Mucosa of rectum (tissue), 2 donors: Measurements from ENCODE around the gene LYPD3.

Experiments used
- H3K27ac ChIP-seq, 2 donors: one replicate each; pipeline ENCODE4 v1.7.0; 2013; ENCODE audit warnings: inconsistent platforms in 2 of 2, low read depth in 2 of 2, low read length in 2 of 2
- H3K27me3 ChIP-seq, 2 donors: one replicate each; pipeline ENCODE4 v1.7.0; 2013; ENCODE audit warnings: low read length in 2 of 2; ENCODE audit not compliant: control insufficient read depth in 2 of 2, insufficient read depth in 2 of 2
- H3K36me3 ChIP-seq, 2 donors: one replicate each; pipeline ENCODE4 v1.7.0; 2013; ENCODE audit warnings: low read length in 2 of 2; ENCODE audit not compliant: control insufficient read depth in 2 of 2, insufficient read depth in 2 of 2
- H3K4me1 ChIP-seq, 2 donors: one replicate each; pipeline ENCODE4 v1.7.0; 2013; ENCODE audit warnings: low read length in 2 of 2, mild to moderate bottlenecking in 1 of 2; ENCODE audit not compliant: control insufficient read depth in 2 of 2, insufficient read depth in 2 of 2
- H3K4me3 ChIP-seq, 2 donors: one replicate each; pipeline ENCODE4 v1.7.0; 2013; ENCODE audit warnings: low read length in 2 of 2
- H3K9ac ChIP-seq, 2 donors: one replicate each; pipeline ENCODE4 v1.7.0; 2013; ENCODE audit warnings: low read length in 2 of 2, low read depth in 1 of 2, mild to moderate bottlenecking in 1 of 2
- H3K9me3 ChIP-seq, 2 donors: one replicate each; pipeline ENCODE4 v1.7.0; 2013; ENCODE audit warnings: low read length in 2 of 2; ENCODE audit not compliant: control insufficient read depth in 2 of 2
- donor health status: healthy.
- donor health status: Normal muscosa, but diverticular disease.

The LYPD3 gene

DNA sequence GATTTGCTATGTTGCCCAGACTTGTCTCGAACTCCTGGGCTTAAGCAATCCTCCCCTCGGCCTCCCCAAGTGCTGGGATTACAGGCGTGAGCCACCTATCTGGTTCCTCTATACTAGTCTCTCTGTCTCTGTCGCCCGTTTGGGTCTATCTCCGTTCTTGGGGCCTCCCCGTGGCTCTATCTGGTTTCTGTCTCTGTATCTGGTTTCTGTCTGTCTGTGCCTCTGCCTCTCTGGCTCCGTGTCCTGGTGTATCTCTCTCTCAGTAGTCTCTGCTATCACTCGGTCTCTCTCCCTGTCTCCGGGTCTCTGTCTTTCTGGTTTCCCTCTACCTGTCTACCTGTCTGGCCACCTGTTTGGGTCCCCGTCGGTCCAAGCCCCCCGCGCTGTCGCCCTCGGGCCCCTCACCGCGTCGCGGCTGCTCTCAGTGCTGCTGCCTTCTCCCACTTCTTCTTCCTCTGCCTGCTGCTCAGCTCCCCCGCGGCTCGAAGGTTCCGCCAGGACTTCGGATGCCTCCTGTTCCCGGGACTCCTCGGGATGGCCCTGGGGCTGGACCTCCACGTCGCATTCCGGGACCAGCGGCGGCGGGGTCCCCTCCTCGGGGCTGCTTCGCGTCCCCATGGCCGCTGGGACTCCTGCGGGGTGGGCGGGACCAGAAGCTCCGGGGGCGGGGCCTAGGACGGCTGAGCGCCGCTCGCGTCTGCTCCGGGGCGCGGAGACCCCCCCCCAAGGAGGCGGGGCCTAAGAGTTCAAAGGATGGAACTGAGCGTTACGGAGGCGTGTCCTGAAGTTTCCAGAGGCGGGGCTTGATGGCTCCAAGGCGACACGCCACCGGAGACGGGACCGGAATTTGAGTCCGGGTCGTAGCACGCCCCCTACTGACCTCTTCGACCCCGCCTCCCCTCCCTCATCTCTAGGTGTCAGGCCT is 38.4 kb upstream of the LYPD3 start:
- Histone ChIP-seq H3K27me3 (no peaks in the 10 kb centered on the region), H3K9me3 (no peaks in the 10 kb centered on the region), H3K36me3 (peaks cover 14 to 25% of the 10 kb centered on the region in 2 donors), H3K4me3 (peak overlapping the region; percentile 74 to 79), H3K4me1 (peaks cover 10 to 11% of the 10 kb centered on the region in 2 donors), H3K9ac (peak overlapping the region; percentile 82 to 84), H3K27ac (peak overlapping the region; percentile 77 to 83)

DNA sequence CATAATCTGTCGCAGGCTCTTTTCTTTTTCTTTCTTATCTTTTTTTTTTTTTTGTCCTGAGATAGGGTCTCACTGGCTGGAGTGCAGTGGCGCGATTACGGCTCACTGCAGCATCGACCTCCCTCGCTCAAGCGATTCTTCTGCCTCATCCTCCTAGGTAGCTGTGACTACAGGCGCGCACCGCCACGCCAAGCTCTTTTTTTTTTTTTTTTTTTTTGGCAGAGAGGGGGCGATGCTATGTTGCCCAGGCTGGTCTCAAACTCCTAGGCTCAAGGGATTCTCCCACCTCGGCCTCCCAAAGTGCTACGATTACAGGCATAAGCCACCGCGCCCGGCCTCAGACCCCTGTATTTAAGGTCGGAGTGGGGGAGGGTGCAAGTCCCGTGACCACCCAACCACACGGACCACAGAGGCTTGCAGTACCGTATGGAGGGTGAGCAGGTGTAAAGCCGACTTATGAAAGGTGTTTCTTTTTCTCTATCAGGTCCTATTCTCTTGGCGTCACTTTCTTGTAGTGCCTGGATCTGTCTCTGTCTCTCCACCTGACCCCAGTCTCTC is 37.1 kb upstream of the LYPD3 start:
- Histone ChIP-seq H3K9me3 (no peaks in the 10 kb centered on the region), H3K27me3 (no peaks in the 10 kb centered on the region), H3K9ac (no peak overlapping the region), H3K4me3 (peak overlapping the region in 1 of 2 donors; percentile 79), H3K27ac (no peak overlapping the region), H3K36me3 (peaks cover 4 to 25% of the 10 kb centered on the region in 2 donors), H3K4me1 (peaks cover 10 to 12% of the 10 kb centered on the region in 2 donors)

DNA sequence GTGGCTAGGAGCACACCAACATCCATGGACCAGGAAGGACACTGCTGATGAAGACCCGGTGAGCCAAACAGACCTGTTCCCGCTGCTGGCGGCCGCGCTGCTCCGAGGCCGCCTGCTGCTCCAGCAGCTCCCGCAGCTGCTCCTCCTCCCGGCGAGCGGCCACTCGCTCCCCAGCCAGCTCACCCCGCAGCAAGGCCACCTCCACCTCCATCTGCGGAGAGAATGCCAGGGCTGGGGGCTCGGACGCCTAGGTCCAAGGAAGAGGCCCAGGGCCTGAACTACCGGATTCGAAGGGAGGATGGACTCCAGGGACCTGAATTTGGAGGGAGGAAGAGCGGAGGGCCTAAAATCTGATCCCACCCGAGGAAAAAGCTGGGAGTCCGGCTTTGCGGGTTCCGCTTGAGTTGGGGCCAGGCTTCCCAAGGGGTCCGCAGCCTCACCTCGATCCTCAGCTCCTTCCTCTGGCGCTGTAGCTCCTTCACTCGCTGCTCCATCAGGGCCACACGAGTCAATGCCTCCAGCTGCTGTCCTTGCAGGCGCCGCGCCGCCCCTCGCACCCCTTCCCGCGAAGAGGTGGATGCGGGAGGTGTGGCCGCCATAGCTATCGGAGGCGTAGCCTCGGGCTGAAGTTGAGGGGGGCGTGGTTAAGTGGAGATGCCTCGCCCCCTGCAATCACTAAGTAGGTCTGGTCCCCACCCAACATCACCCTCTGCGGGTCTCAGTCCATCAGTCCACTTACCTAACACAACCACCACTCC is 36.4 kb upstream of the LYPD3 start:
- H3K9ac ChIP-seq: no peak overlapping the region
- H3K36me3 ChIP-seq: peaks cover 9 to 31% of the 10 kb centered on the region in 2 donors
- H3K4me3 ChIP-seq: no peak overlapping the region
- H3K9me3 ChIP-seq: no peaks in the 10 kb centered on the region
- H3K27ac ChIP-seq: no peak overlapping the region
- H3K27me3 ChIP-seq: no peaks in the 10 kb centered on the region
- H3K4me1 ChIP-seq: peaks cover 10 to 12% of the 10 kb centered on the region in 2 donors

DNA sequence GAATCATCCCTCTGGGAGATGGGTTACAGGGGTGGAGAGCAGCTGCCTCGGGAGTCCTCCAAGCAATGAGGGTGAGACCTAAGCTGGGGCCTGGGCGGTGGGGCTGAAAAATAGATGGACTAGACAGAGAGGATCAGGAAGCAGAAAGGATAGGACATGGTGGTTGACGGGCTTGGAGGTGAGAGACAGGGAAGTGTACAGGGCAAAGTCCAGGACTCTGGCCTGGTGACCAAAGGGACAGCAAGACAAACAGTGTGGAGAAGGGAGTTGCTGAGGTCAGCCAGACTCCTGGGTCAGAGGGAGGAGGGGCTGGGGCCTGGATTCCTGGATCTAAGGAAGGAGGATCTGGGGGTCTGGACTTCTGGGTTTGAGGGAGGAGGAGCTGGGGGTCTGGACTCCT is 33.6 kb upstream of the LYPD3 start:
- Histone ChIP-seq H3K4me1 (peaks cover 4 to 7% of the 10 kb centered on the region in 2 donors), H3K36me3 (peaks cover 9 to 34% of the 10 kb centered on the region in 2 donors), H3K9me3 (no peaks in the 10 kb centered on the region), H3K27ac (no peak overlapping the region), H3K9ac (no peak overlapping the region), H3K4me3 (peak overlapping the region in 1 of 2 donors; percentile 9), H3K27me3 (no peaks in the 10 kb centered on the region)

DNA sequence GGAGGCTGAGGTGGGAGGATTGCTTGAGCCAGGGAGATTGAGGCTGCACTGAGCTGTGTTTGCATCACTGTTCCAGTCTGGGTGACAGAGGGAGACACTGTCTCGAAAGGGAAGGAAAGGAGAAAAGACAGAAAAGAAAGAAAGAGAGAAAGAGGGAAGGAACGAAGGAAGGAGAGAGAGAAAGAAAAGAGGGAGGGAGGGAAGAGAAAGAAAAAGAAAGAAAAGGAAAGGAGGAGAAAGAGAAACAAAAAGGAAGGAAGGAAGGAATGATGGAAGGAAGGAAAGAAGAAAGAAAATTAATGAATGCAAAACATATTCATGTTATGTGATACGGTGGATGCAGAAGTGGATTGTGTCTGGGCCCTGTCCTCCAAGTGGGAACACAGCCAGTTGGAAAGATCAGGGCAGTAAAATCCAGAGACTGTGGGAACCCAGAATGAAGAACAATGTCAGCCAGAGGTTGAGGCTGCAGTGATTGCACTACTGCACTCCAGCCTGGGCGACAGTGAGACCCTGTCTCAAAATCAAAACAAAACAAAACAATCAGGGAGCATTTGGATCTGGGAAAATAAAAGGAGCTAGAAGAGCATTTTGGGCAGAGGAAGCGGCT is 32.9 kb upstream of the LYPD3 start:
- peaks cover 3 to 7% of the 10 kb centered on the region in 2 donors for H3K4me1 ChIP-seq
- H3K36me3 ChIP-seq: peaks cover 9 to 34% of the 10 kb centered on the region in 2 donors

DNA sequence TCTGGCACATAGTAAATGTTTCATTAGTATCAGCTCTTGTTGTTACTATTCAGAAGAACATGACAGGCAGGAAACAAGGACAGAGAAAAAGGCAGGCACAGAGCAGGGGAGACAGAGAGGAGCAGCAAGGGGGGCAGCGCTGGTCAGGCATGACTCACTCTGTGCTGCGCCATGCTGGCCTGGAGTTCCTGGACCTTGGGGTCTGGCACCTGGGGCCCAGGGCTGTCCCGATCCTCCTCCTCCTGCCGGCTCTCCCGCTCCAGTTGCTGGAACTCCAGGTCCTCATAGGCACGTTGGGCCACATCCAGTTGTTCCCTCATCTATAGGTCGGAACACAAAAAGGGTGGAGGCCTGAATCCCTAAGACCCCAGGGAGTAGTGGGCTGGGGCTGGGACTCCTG is 31.6 kb upstream of the LYPD3 start:
- H3K9me3 ChIP-seq: no peaks in the 10 kb centered on the region
- peaks cover 2 to 7% of the 10 kb centered on the region in 2 donors for H3K4me1 ChIP-seq
- H3K9ac ChIP-seq: no peak overlapping the region
- H3K36me3 ChIP-seq: peaks cover 9 to 34% of the 10 kb centered on the region in 2 donors
- no peak overlapping the region for H3K4me3 ChIP-seq
- H3K27me3 ChIP-seq: no peaks in the 10 kb centered on the region
- no peak overlapping the region for H3K27ac ChIP-seq

More for the DNA sequence above, 32.9 kb upstream of the LYPD3 start:
- Histone ChIP-seq H3K9ac (no peak overlapping the region), H3K27ac (no peak overlapping the region), H3K4me3 (no peak overlapping the region), H3K9me3 (no peaks in the 10 kb centered on the region), H3K27me3 (no peaks in the 10 kb centered on the region)

DNA sequence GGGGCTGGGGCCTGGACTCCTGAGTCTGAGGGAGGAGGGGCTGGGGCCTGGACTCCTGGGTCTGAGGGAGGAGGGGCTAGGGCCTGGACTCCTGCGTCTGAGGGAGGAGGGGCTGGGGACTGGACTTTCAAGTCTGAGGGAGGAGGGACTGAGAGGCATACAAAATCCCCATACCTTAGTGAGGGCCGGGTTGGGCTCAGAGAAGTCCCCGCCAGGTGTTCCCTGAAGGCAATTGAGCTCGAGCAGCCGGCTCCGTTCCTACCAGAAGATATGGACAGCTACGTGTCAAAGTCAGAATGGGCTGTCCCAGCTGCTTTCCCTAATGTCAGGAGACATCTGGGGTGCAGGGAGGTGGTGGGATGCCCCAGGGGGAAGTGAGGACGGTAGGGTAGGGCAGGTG is 29.7 kb upstream of the LYPD3 start:
- no peak overlapping the region for H3K4me3 ChIP-seq
- peaks cover 2 to 7% of the 10 kb centered on the region in 2 donors for H3K4me1 ChIP-seq
- no peak overlapping the region for H3K9ac ChIP-seq
- H3K27me3 ChIP-seq: no peaks in the 10 kb centered on the region
- H3K36me3 ChIP-seq: peaks cover 19 to 30% of the 10 kb centered on the region in 2 donors
- H3K9me3 ChIP-seq: no peaks in the 10 kb centered on the region
- no peak overlapping the region for H3K27ac ChIP-seq

DNA sequence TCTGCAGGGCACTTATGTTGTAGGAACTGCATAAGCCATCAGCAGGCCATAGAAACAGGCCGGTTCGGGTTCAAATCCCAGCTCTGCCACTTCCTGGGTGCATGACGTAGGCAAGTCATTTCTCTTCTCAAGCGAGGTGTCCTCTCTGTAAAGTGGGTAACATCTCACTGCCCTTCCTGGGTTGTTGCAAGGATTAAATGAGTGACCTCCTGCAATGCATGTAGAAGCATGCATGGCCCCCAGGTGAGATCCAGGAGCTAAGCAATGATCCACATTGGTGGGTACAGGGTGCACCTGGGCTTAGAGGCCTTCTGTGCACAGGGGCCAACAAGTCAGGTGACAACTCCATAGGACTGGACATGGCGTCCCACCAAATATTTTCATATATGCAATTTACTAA is 25.4 kb upstream of the LYPD3 start:
- no peaks in the 10 kb centered on the region for H3K4me1 ChIP-seq
- peaks cover 5 to 13% of the 10 kb centered on the region in 2 donors for H3K36me3 ChIP-seq
- H3K9me3 ChIP-seq: no peaks in the 10 kb centered on the region
- no peak overlapping the region for H3K27ac ChIP-seq
- H3K4me3 ChIP-seq: no peak overlapping the region
- H3K27me3 ChIP-seq: no peaks in the 10 kb centered on the region
- H3K9ac ChIP-seq: no peak overlapping the region

DNA sequence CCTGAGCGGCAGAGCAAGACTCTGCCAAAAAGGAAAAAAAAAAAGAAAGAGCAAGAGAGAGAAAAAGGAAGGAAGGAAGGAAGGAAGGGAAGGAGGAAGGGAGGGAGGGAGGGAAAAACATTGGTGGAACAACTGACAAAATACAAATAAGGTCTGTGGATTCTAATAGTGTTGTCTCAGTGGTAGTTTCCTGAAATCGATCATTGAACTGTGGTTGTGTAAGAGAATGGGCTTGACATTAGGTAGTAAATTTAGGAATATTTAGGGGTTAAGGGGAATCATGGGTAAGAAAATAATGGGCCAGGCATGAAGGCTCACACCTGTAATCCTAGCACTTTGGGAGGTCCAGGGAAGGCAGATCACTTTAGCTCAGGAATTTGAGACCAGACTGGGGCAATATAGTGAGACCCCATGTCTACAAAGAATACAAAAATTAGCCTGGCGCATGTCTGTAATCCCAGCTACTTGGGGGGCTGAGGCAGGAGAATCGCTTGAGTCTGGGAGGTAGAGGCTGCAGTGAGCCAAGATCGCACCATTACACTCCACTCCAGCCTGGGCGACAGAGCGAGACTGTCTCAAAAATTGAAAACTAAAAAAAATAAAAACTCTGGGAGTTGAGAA is 24.7 kb upstream of the LYPD3 start:
- H3K27me3 ChIP-seq: no peaks in the 10 kb centered on the region
- H3K9ac ChIP-seq: no peak overlapping the region
- H3K27ac ChIP-seq: no peak overlapping the region
- no peaks in the 10 kb centered on the region for H3K9me3 ChIP-seq
- no peaks in the 10 kb centered on the region for H3K4me1 ChIP-seq
- peaks cover 5 to 13% of the 10 kb centered on the region in 2 donors for H3K36me3 ChIP-seq
- H3K4me3 ChIP-seq: no peak overlapping the region
